G401.6 (cell line): ENCODE data around the gene CASP2.
"Not testable (repeated sequence)": the region's sequence is repeated elsewhere in the genome, so short reads cannot be mapped to it uniquely, and the experiment has no call there.

Experiments used
- FAIRE-seq: peaks from 2 replicates; lab custom pipeline; 2012; peaks lifted over from hg19 to GRCh38; lab: Jason Lieb, UNC

The CASP2 gene

DNA sequence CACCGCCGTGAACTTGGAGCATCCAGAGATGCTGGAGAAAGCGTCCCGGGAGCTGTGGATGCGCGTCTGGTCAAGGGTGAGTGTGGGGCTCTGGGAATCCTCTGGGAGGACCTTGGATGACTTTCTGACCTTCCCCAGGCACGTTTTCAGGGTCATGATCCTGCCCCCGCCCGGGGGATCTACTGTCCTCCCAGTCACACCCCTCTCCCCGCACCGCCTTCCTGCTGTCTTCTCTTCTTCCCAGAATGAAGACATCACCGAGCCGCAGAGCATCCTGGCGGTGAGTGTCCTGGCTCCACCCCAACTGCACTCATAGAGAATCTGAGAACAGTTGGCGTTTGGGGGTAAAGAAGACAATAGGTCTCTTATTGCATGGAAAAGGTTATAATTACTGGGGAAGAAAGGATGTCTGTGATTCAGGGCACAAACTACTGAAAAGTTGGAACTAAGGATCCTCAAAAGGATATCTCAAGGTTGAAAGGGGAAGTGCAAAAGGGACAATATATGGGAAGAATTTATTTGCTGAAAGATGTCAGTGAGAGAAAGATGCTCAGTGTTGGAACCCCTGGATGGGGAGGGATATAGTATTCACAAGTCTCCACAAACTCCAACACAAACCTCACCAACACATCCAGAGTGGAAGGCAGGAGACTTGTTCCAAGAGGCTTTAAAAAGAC, 23.0 kb upstream of the CASP2 start:
- no peak for FAIRE-seq

DNA sequence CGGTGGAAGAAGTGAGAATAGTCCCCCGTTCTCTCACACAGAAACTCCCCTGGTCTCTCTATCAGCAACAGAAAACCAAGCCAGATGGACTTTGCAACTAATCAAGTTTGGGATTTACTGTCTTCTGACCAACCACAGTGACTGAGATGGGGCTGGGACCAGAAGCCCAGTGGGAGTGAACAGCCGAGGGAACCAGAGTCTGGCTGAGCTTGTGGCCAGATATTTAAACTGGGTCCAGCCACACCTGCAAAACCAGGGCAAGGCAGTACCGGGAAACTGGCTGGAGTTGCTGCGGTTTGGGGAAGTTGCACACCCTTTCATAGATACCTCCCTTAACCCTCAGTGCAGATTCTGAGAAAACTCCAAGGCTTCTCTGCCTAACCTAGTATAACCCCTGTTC, 18.9 kb upstream of the CASP2 start:
- no peak for FAIRE-seq

DNA sequence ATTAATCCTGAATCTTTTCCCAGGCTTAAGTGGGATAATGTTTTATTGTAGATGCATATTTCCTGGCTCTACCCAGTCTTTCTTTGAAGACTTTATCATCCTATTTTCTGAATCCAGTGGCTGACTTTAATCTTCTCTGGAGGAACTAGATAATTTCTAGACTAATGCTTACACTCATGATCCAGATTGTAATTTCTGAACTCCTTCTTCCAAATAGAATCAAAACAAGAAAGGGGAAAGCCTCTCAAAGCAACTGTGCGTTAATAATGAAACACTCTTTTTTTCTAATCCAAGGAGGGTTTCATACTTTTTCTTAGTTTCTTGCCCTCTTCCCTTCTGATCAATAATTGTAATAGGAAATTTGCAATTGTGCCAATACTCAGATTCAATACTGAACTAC, 16.9 kb upstream of the CASP2 start:
- no peak for FAIRE-seq

DNA sequence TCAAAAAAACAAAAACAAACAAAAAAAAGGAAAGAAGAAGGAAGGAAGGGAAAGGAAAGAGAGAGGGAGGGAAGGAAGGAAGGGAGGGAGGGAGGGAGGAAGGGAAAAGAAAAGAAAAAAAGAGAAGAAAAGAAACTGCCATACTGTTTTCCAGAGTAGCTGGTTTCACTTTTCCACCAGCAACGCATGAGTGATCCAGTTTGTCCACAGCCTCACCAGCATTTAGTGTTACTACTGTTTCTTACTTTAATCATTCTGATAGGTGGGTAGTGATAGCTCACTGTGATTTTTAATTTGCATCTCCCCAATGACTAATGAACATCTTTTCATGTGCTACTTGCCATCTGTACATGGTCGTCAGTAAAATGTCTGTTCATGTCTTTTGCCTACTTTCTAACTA, 15.3 kb upstream of the CASP2 start:
- FAIRE-seq = no peak

DNA sequence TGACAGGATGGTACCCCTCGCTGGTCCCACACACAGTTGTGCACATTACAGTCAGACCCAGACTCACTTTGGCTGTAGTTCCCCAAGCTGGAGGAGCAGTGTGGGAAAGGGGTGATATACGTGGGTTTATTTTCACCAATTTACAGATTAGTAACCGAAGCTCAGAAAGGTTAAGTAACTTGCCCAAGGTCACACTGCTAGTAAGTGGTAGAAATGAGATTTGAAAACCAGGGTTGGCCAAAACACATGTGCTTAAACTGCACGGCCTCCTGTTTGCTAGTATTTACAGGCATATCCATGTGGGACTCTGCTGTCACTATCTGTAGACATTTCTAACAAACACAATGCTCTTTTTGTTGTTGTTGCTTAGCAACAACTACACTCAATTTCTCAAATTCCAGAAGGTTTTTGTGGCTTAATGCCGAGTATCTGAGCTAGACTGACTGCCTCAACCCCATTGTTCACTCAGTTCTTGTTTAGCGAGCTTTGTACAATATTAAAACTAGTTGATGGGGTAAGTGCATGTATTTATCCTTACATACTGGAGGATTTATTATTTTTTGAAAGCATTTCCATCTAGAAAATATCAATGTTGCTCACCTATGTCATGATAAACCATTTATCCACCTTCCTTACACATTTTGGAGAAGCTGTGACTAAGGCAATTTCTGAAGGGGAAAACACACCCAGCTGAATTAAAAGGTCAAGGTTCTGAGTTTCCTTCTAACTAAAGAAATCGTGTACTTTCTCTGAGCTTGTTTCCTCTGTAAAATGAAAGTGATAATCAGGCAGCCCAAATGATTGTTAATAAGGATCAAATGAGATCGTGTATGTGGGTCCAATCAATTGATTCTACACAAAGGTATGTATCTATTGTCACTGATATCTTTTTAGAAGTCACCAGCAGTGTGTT, 8.7 kb upstream of the CASP2 start:
- FAIRE-seq = no peak

DNA sequence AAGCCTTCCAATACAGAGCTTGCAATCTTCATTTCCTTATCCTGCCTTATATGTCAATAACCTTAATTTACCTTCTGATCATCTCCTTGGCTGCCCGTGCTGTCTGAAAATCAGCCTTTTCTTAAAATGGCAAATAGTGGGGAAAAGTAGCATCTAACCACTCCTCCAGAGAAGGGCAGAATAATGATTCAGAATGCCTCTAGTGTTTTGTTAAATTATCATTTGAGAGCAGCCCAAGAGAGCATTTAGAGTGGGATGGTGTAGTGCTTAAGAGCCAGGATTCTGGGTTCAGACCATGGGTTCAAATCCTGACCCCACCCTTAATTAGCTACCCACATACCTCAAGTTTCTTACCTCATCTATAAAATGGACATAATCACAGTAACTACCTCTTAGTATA, 8.0 kb upstream of the CASP2 start:
- no peak for FAIRE-seq

DNA sequence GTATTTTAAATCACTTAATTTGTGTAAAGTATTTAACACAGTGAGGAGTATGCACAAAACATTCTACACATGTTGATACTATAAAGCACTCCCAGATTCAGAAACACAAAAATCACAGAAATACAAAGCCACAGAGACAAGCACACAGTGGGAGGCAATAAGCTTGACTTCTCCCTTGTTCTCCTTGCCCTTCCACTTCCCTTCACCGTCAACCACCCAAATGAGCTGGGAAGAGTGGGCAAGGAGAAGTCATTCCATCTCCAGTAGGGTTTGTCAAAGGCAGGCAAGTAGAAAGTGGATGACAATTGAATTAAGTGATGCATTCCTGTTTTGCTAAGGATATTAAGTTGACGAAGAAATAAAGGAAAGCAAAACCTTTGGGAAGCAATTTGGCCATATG, 7.6 kb upstream of the CASP2 start:
- no peak for FAIRE-seq

DNA sequence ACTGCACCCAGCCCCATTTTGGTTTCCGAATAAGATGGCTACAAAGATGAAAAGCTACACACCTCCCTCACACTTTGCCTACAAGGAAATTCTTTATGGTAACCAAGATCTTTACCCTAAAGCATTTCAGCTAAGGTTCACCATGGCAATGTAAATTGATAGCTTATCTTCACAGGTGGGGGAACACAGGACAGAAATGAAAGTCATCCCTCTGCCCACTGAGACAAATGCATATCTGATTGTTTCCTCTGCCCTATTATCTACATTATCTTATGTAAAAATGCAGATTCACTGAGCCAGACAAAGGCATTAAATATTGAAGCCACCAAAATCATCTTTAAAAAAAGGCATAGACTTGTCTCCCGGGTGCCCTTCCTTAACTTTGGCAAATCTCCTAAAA, 6.6 kb upstream of the CASP2 start:
- FAIRE-seq = no peak

DNA sequence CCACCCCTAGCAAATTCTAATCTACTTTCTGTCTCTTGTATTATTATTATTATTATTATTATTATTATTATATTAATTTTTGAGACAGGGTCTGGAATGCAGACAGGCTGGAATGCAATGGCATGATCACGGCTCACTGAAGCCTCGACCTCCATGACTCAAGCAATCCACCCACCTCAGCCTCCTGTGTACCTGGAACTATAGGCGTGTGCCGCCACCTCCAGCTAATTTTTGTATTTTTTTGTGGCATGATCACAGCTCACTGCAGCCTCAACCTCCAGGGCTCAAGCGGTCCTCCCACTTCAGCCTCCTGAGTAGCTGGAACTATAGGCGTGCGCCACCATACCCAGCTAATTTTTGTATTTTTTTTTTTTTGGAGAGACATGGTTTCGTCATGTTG, 6.0 kb upstream of the CASP2 start:
- no peak for FAIRE-seq

DNA sequence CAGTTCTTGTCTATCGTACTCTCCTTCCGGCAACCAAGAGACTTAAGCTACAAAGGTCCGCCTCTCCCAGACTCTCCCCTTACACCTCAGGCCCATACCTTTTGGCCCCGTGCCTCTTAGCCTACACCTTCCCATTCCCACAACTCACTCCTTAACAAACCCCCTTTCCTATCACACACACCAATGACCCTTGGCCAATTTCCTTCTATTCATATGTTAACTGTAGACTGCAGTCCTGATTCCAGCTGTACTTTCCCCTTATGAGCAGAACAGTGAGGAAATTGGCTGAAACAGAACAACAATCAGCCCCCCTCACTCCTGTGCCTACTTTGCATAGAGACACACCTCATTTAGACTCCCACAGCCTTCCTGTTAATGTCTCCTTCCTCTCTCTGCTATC, 4.8 kb upstream of the CASP2 start:
- no peak for FAIRE-seq

DNA sequence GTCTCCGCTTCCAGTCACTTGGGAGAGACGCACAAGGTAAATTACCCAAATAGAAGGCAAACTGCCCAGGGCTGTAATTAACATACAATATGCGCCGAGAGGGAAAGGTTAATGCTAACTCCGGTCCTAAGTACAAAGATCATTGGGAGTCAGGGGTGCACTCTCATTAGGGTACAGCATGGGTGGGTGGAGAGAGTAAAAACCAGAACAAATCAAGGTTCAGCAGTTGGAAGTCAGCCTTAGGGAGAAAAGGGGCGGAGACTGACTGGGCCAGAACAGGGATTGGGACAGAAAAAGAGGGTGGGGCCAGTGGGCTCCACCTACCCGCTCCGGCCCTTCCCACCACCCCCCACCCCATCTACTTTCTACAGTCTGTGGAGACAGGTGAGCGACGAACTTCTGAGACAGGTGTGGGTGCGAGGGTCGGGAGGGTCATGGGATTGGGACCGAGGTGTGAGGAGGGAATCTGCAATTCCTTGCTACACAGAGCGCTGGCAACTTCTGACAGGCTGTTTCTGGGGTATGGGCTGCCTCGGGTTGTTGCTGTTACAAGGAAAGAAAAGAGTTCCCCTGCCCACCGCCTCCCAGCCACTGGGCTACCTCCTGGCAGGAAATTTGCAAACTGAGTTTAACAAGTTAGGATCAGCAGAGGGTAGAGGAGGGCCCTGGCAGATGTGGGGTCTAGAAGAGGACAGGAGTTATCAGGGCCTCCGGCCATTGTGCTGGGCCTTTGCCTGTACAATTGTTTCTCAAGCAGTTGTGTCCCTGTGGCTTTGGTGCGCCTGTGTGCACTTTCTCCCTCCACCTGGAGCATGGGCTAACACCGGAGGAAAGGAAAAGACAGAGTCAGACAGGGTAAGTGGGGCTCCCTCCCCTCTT, 3.3 kb upstream of the CASP2 start, which contains the start of gene TMEM139:
TSS of gene TMEM139 (plus strand) at position 368 of the 879 bp plus-strand sequence. CDS start 1,000 bp downstream, outside the sequence.
- no peak for FAIRE-seq

DNA sequence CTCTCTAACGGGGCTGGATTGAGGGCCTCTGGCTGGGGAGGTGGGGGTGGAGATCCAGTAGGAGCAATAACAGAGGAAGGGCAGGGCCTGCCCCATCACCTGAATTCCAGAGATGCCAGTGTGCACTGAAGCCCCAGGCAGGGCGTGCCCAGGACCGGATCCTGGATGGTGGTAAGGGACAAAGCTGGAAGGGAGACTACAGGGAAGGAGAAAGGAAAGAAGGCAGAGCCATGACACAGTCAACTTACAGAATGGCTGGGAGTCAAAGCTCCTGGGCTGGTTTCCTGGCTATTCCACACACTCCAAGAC, 2.7 kb upstream of the CASP2 start:
- no peak for FAIRE-seq

DNA sequence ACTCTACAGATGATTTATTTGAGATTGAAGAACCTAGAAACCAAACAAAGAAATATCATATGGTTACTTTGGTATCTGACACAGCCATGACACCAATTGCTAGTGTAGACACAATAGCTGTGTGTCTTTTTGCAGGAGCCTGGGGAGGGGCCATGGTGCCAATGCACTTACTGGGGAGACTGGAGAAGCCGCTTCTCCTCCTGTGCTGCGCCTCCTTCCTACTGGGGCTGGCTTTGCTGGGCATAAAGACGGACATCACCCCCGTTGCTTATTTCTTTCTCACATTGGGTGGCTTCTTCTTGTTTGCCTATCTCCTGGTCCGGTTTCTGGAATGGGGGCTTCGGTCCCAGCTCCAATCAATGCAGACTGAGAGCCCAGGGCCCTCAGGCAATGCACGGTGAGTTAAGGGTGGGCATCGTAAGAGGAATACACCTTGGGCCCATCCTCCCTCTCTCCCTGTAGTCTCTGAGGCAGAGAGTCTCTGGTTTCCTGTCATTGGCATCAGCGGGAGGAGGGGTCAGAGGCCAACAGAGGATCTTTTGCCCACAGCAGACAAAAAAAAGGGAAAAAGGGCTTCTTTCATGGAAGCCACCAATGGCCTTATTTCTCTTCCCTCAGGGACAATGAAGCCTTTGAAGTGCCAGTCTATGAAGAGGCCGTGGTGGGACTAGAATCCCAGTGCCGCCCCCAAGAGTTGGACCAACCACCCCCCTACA, 2.2 kb upstream of the CASP2 start:
- no peak for FAIRE-seq

DNA sequence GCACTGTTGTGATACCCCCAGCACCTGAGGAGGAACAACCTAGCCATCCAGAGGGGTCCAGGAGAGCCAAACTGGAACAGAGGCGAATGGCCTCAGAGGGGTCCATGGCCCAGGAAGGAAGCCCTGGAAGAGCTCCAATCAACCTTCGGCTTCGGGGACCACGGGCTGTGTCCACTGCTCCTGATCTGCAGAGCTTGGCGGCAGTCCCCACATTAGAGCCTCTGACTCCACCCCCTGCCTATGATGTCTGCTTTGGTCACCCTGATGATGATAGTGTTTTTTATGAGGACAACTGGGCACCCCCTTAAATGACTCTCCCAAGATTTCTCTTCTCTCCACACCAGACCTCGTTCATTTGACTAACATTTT, 1.6 kb upstream of the CASP2 start:
- no peak for FAIRE-seq

DNA sequence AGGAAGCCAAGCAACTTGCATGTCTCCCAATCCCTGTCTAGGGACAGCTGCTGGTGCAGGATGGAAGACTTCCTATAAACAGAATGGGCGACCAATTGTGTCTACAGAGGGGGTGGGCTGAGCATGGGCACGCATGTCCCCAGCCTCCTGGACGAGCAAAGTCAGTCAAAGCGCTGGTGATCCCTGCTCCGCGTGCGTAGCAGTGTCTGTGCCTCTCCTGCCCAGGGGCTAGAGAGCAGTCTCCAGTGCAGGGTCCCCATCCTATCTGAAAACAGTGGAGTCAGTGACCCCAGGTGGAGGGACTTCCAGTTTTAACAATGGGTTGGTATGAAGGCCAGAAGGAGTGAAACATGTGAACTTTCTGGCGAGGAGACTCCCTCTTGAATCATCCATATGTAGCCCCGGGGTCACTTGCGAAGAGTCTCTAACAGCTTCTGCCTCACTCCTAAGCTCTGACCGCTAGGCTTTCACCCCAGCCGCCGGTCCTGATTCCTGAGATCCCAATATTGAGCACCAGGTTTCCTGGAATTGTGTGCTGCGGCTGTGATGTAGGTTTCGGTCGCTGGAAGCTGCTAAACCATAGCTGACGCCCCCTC, 714 bp upstream of the CASP2 start:
- no peak for FAIRE-seq

DNA sequence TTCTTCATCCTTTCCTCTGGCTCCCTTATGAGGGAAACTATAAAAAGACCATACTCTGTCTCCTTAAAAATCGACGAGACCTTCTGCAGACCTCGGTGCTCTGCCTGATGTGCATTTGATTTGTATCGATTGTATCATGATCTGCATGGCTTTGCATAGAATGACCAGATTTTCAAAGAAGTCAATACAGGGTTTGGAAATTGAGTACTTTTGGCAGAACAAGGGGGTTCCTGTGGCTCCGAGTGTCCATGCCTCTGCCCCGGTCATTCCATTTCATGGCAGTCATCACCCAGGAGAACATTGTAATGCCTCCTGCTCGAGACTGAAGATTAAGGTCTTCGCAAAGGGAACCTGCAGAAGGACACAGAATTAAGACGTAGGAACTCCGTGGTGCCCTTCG, 685 bp downstream of the CASP2 start:
- no peak for FAIRE-seq

DNA sequence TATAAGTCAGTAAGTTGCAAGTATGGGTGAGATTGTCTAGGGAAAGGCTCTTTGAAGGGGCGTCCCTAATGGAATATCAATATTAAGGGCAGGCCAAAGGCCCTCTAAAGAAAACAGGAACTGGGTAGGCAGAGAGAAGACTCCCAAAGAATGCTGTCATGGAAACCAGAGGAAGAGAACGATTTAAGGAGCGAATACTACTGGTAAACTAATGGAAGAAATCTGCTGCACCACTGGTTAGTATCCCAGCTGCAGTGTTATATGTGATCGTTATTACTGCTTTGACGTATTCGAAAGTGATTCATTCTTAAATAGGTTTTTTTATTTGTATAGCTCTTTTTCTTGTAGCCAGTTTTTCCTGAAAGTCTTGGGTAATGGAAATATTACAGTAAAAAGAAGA, 1.3 kb downstream of the CASP2 start:
- no peak for FAIRE-seq

DNA sequence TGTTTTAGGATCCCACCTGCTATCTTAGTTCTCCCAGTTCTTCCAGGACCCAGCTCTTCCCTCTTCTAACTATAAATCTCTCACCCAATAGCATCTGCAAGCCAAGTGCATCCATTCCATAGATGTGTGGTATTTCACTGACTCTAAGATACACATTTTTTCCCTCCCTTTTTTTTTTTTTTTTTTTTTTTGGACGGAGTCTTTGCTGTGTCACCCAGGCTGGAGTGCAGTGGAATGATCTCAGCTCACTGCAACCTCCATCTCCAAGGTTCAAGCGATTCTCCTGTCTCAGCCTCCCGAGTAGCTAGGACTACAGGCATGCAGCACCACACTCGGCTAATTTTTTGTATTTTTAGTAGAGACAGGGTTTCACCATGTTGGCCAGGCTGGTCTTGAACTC, 1.7 kb downstream of the CASP2 start:
- FAIRE-seq = not testable (repeated sequence)

DNA sequence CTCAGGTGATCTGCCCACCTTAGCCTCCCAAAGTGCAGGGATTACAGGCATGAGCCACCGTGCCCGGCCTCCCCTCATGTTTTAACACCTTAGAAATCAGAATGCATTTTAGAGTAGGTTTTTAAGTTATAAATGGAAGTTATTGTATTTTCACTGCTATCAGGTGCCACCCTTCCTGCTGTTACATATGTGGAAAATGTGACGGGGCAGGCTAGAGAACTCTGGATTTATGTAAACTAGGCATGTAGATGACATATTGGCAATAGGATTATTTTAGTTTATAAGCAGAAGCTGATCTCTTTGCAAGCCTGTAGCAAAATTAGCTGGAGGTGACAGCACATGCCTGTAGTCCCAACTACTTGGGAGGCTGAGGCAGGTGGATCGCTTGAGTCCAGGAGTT, 2.1 kb downstream of the CASP2 start:
- no peak for FAIRE-seq

DNA sequence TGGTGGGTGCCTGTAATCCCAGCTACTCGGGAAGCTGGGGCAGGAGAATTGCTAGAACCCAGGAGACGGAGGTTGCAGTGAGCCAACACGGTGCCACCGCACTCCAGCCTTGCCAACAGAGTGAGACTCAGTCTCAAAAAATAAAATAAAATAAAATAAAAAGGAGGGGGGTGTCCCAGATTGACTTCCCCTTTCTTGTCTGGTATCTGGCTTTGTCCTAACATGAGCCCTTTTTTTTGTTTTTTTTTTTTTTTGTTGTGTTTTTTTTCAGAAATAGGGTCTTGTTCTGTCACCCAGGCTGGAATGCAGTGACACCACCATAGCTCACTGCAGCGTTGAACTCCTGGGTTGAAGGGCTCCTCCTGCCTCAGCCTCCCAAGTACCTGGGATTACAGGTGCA, 4.7 kb downstream of the CASP2 start:
- no peak for FAIRE-seq

DNA sequence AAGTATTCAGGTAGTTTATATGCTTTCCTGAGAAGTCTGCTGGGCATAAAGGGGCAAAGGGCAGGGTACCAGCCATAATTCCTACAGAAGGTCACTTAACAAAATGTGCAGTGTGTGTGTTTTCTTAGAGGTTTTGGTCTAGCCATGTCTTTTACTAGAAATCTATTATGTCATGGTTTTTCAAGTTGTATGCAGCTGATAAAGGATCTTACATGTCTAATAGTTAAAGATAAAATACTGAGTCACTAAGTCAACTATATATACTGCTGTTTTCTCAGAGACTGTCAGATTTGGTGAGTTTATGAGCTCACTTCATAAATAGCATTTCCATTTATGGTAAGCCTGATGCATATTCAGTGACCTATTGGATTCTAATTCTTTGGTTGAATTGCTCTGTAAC, 7.7 kb downstream of the CASP2 start:
- no peak for FAIRE-seq

DNA sequence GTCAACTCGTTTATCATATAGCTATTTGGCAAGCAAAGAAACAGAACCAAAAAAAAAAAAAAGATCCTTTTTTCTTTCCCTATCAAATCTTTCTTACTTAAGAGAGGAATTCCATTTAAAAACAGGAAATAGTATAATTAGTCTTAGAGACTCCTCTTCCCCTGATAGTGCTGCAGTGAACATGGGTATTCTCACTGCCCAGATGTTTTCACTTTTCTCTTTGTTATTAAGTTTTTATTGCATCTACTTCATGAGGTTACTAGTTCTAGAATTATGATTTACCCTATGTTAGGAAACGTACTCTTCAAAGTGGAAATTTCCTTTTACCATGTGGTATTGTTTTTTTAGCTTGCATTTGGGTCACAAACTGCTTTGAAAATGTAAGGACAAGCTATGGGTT, 8.5 kb downstream of the CASP2 start:
- FAIRE-seq = no peak
